Measurements from ENCODE around the gene HADHA. TPM values are rescaled to one million over a fixed set of nuclear protein-coding genes. Genes with fewer than 3 reads are reported as not detected.

Gene HADHA
- total and polyA plus RNA-seq, 2 donors (not counting 3 experiments of a cell fraction or from before 2014, with no cell fraction given): 79.4 to 158 TPM

- ChIA-PET CTCF (interaction anchor here (0.9 kb wide), 1 partner anchor 37 kb away, joined by 3 read pairs; no protein-coding TSS in a partner anchor), POLR2A (no interaction called here)
- H3K27me3 ChIP-seq (ENCODE audit: control insufficient read depth in 2 of 2, insufficient read depth in 2 of 2, low read length in 2 of 2): no peaks in the 10 kb centered on the region
- no peak for TF ChIP-seq GATA2 (IDR thresholded peaks at IDR 0.05; ENCODE audit: insufficient read depth, insufficient read length, low read depth, low read length)
- H3K9me1 ChIP-seq (replicated peaks; ENCODE audit: control insufficient read depth, extremely low read depth, insufficient read depth, low read length): no peaks in the 10 kb centered on the region
- H3K4me2 ChIP-seq (ENCODE audit: insufficient read depth, low read length): no peak overlapping the region
- H3K4me1 ChIP-seq (ENCODE audit: control insufficient read depth, extremely low read depth, insufficient read depth, low read length): no peaks in the 10 kb centered on the region
- H4K20me1 ChIP-seq (replicated peaks; ENCODE audit: control insufficient read depth, extremely low read depth, insufficient read depth, low read length): no peaks in the 10 kb centered on the region
- H2AFZ ChIP-seq (ENCODE audit: low read depth, low read length): no peak overlapping the region
- H3K79me2 ChIP-seq (ENCODE audit: control insufficient read depth, insufficient read depth, low read length): no peaks in the 10 kb centered on the region
- H3K4me3 ChIP-seq (replicated peaks in 1 of 3; ENCODE audit: insufficient read depth in 1 of 3, low read depth in 1 of 3, low read length in 3 of 3): no peak overlapping the region
- BruUV-seq (replicated peaks): no TSS peak
- DNase-seq (ENCODE audit: low read depth, low spot score): no peak
- H3K27ac ChIP-seq (ENCODE audit: insufficient read depth, low read depth, low read length): no peak overlapping the region
- intact Hi-C loops (cut with micrococcal nuclease) (no loop called here), dilution Hi-C loops (cut with MboI; ENCODE audit: extremely low pct_ligation_motif_present, low sequenced_read_pairs) (no loop called here)
- no peak for FAIRE-seq
- no peak overlapping the region for H3K9ac ChIP-seq (replicated peaks; ENCODE audit: extremely low read depth, insufficient read depth, low read length)
- no peaks in the 10 kb centered on the region for H3K9me3 ChIP-seq (replicated peaks; ENCODE audit: control insufficient read depth, insufficient read depth, low read length)
- H3K36me3 ChIP-seq (ENCODE audit: control insufficient read depth in 2 of 2, extremely low read depth in 1 of 2, insufficient read depth in 2 of 2, low read length in 2 of 2): peaks cover 8 to 28% of the 10 kb centered on the region in 2 experiments
Observed at GRCh38 chr2:26281226-26281625, 36.8 kb upstream of the HADHA start.

GRCh38 chr2:26279886-26280285 lies 35.5 kb upstream of the HADHA start:
- FAIRE-seq (no peak), DNase-seq (ENCODE audit: low read depth, low spot score) (no peak)
- intact Hi-C loops (cut with micrococcal nuclease): no loop called here
- H3K27me3 ChIP-seq (ENCODE audit: control insufficient read depth in 2 of 2, insufficient read depth in 2 of 2, low read length in 2 of 2): no peaks in the 10 kb centered on the region
- POLR2A ChIA-PET: no interaction called here
- H3K4me1 ChIP-seq (ENCODE audit: control insufficient read depth, extremely low read depth, insufficient read depth, low read length): no peaks in the 10 kb centered on the region
- no peak overlapping the region for H3K9ac ChIP-seq (replicated peaks; ENCODE audit: extremely low read depth, insufficient read depth, low read length)
- BruUV-seq (replicated peaks): no TSS peak
- H3K9me3 ChIP-seq (replicated peaks; ENCODE audit: control insufficient read depth, insufficient read depth, low read length): no peaks in the 10 kb centered on the region
- H3K4me2 ChIP-seq (ENCODE audit: insufficient read depth, low read length): no peak overlapping the region
- H3K79me2 ChIP-seq (ENCODE audit: control insufficient read depth, insufficient read depth, low read length): no peaks in the 10 kb centered on the region
- no peak overlapping the region for H3K4me3 ChIP-seq (replicated peaks in 1 of 3; ENCODE audit: insufficient read depth in 1 of 3, low read depth in 1 of 3, low read length in 3 of 3)
- dilution Hi-C loops (cut with MboI; ENCODE audit: extremely low pct_ligation_motif_present, low sequenced_read_pairs): no loop called here
- no peak overlapping the region for H2AFZ ChIP-seq (ENCODE audit: low read depth, low read length)
- H3K9me1 ChIP-seq (replicated peaks; ENCODE audit: control insufficient read depth, extremely low read depth, insufficient read depth, low read length): no peaks in the 10 kb centered on the region
- no peak overlapping the region for H3K27ac ChIP-seq (ENCODE audit: insufficient read depth, low read depth, low read length)
- TF ChIP-seq GATA2 (IDR thresholded peaks at IDR 0.05; ENCODE audit: insufficient read depth, insufficient read length, low read depth, low read length): no peak
- no peak for TF ChIP-seq CTCF (IDR thresholded peaks at IDR 0.05; ENCODE audit: extremely low read depth in 1 of 2, insufficient read depth in 1 of 2, low read depth in 1 of 2, low read length in 2 of 2)
- TF ChIP-seq POLR2AphosphoS5 (IDR thresholded peaks at IDR 0.05; ENCODE audit: insufficient read depth, low read depth, low read length): no peak
- TF ChIP-seq FOS (IDR thresholded peaks at IDR 0.05; ENCODE audit: borderline replicate concordance, insufficient read depth, low read length): no peak
- TF ChIP-seq POLR2A (IDR thresholded peaks at IDR 0.05; ENCODE audit: low read depth, low read length): no peak
- TF ChIP-seq EZH2 (IDR thresholded peaks at IDR 0.05; ENCODE audit: borderline replicate concordance, low read depth, low read length, severe bottlenecking): no peak
- TF ChIP-seq MAX (IDR thresholded peaks at IDR 0.05; ENCODE audit: insufficient read depth, insufficient read length): no peak
- TF ChIP-seq JUN (IDR thresholded peaks at IDR 0.05; ENCODE audit: borderline replicate concordance, insufficient read depth, insufficient read length, low read depth): no peak
- no peak for TF ChIP-seq MYC (IDR thresholded peaks at IDR 0.05; ENCODE audit: low read depth, low read length)
- H4K20me1 ChIP-seq (replicated peaks; ENCODE audit: control insufficient read depth, extremely low read depth, insufficient read depth, low read length): no peaks in the 10 kb centered on the region
- H3K36me3 ChIP-seq (ENCODE audit: control insufficient read depth in 2 of 2, extremely low read depth in 1 of 2, insufficient read depth in 2 of 2, low read length in 2 of 2): peaks cover 7 to 28% of the 10 kb centered on the region in 2 experiments
- CTCF ChIA-PET: no interaction called here
